GM12891 (cell line): Measurements from ENCODE around the gene LRRC27.
"Not testable (repeated sequence)": the region's sequence is repeated elsewhere in the genome, so short reads cannot be mapped to it uniquely, and the experiment has no call there.

ENCODE experiments used
- DNase-seq: peaks from one replicate; pipeline ENCODE4 v3.0.0; 2011; ENCODE audit warnings: low spot score; ENCODE audit not compliant: insufficient read length
- FAIRE-seq: peaks from 2 replicates; lab custom pipeline; 2011; peaks lifted over from hg19 to GRCh38; lab: Jason Lieb, UNC
- PAX5 ChIP-seq: IDR thresholded peaks from 2 replicates; pipeline ENCODE4 v1.6.1; 2011; ENCODE audit warnings: low read length, moderate library complexity, mild to moderate bottlenecking; ENCODE audit not compliant: insufficient read depth, severe bottlenecking
- POLR2A ChIP-seq: IDR thresholded peaks from 2 replicates; pipeline ENCODE4 v1.6.1; 2011; ENCODE audit warnings: low read depth, low read length, control low read depth
- POLR2AphosphoS5 ChIP-seq: IDR thresholded peaks from 2 replicates; pipeline ENCODE4 v1.6.1; 2011; ENCODE audit warnings: low read depth, low read length, control low read depth
- POU2F2 ChIP-seq: IDR thresholded peaks from 2 replicates; pipeline ENCODE4 v1.6.1; 2011; ENCODE audit warnings: low read depth, mild to moderate bottlenecking, control low read depth, low read length, moderate library complexity
- SPI1 ChIP-seq: IDR thresholded peaks from 2 replicates; pipeline ENCODE4 v1.6.1; 2011; ENCODE audit warnings: low read depth, low read length, control low read depth
- TAF1 ChIP-seq: IDR thresholded peaks from 2 replicates; pipeline ENCODE4 v1.6.1; 2011; ENCODE audit warnings: low read depth, low read length, control low read depth

Gene LRRC27

DNA sequence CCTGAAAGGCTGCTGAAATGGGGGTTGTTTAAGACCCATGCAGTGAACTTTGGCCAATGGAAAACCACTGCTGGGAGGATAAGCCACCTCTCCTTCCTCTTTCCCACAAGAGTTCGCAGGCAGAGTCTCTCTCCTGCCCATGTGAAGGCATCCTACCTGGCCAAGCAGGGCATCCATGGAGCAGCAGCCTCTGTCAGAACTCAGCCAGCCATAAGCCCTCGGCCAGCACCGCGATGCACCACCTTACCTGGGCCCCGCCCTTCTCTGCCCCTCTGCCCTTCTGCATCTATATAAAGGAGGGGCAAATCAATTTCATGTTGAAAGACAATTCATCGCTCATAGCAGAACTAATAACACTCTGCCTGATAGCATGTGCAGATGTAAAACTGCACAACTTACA is 18.1 kb upstream of the LRRC27 start:
- TF ChIP-seq PAX5 (no peak), POU2F2 (no peak), POLR2A (no peak), SPI1 (no peak), TAF1 (no peak), POLR2AphosphoS5 (no peak)
- DNase-seq, result no peak

GRCh38 chr10:132314336-132314735 is 17.7 kb upstream of the LRRC27 start:
- DNase-seq (no peak), FAIRE-seq (no peak)
- TF ChIP-seq SPI1 (no peak), POLR2A (no peak)

More for the DNA sequence above, 18.1 kb upstream of the LRRC27 start:
- FAIRE-seq, result no peak

- DNase-seq, FAIRE-seq: not testable (repeated sequence)
Observed at GRCh38 chr10:132314881-132315280, 17.1 kb upstream of the LRRC27 start.

DNA sequence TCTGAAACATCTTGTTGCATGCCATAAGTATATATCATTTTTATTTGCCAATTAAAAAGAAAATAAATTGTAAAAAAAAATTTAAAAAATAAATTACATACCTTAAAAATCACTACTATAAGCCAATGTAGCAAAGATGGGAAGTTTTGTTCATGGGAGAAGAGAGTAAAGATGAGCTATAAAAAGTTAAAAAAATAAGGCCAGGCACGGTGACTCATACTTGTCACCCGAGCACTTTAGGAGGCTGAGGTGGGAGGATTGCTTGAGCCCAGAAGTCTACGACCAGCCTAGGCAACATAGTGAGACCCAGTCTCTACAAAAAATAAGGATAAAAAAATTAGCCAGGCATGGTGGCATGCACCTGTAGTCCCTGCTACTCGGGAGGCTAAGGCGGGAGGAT is 15.9 kb upstream of the LRRC27 start:
- TF ChIP-seq POU2F2 (no peak), SPI1 (no peak), POLR2AphosphoS5 (no peak), TAF1 (no peak), POLR2A (no peak)
- DNase-seq (no peak), FAIRE-seq (no peak)

- not testable (repeated sequence) for FAIRE-seq, DNase-seq
Observed at GRCh38 chr10:132317477-132317876, 14.5 kb upstream of the LRRC27 start.

GRCh38 chr10:132319853-132320653 is 11.9 kb upstream of the LRRC27 start:
- DNase-seq (peak; percentile 65), FAIRE-seq (peak; percentile 99)
- TF ChIP-seq POU2F2 (peak; percentile 72), SPI1 (peak; percentile 86), TAF1 (no peak), PAX5 (peak; percentile 94)

DNA sequence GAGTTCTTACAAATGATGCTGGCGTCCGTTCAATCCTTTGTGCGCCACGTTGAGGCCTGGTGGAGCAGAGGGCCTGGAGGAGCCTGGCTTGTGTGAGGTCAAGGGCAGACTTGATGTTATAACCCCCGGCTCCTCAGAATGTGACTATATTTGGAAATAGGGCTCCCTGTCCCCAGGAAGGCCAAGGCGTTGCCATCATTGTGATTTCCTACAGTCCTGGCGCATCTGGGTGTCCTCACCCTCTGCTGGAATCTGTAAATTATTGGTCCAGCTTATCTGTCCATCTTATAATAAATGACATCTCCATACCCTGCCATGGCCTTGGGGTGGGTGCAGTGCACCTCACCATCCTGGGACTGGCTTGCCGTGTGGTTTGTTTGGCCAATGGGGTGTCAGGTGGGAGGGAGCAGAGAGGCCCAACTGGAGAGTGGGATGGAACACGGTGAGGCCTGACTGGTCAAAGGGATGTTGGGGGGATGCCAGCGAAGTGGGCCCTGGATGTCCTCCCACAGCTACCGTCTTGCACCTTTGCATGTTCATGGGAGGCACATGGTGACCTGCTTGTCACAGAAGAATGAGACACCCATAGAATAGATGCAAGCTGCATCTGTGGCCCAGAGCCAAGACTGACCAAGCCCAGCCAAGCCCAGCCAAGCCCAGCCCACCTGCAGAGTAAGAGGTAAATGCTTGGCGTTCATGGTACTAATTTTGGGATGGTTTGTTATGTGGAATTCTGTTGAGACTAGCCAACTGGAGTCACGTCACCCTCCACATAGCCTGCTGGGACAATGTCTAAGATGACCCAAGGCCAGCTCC is 11.1 kb upstream of the LRRC27 start:
- no peak for TF ChIP-seq POU2F2
- TF ChIP-seq TAF1, result no peak
- no peak for TF ChIP-seq POLR2AphosphoS5
- no peak for TF ChIP-seq SPI1
- no peak for TF ChIP-seq POLR2A
- no peak for TF ChIP-seq PAX5
- DNase-seq (no peak), FAIRE-seq (no peak)

- no peak for FAIRE-seq
- TF ChIP-seq SPI1 (no peak), PAX5 (no peak), POLR2AphosphoS5 (no peak), POU2F2 (no peak), POLR2A (no peak), TAF1 (no peak)
- no peak for DNase-seq
Observed at GRCh38 chr10:132321726-132322125, 10.3 kb upstream of the LRRC27 start.

DNA sequence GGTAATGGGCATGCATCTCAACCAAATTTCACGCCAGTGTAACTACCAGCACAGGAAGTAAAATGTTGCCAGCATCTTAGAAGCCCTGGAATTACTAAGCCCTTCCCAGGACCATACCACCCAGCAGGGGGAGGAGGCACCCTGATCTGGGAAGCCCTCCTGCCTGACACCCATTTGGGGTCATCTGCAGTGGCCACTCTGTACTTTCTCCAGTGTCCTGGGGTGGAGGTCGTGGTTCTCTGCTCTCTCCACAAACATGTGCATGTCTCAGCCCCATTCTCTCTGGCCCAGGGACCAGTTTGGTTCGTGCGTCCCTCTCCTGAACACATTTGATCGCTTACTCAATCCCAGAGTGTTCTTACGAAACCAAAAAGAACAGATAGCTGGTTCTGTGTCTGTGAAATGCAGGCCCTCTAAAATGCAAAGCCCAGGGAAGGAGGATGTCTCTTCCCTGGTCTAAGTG is 9.4 kb upstream of the LRRC27 start:
- no peak for FAIRE-seq
- TF ChIP-seq SPI1 (no peak), POLR2A (no peak), TAF1 (no peak), POU2F2 (no peak), PAX5 (no peak), POLR2AphosphoS5 (no peak)
- DNase-seq, result no peak

- no peak for DNase-seq
- no peak for FAIRE-seq
- TF ChIP-seq POLR2A (no peak), SPI1 (no peak)
Observed at GRCh38 chr10:132324186-132324585, 7.8 kb upstream of the LRRC27 start.
